OCI-LY3 (cell line): ENCODE data around the gene FBXO11.

Source experiments
- CTCF ChIP-seq: fragments of 200-600, 300-600 bp; sonication (generic); IDR thresholded peaks from 2 replicates; pipeline ENCODE4 v1.5.1; 2014; ENCODE audit warnings: antibody characterized with exemption, low read length, low read depth
- EZH2phosphoT487 ChIP-seq: fragments of 200-600 bp; shearing (Covaris generic); IDR thresholded peaks from 2 replicates; pipeline ENCODE4 v1.6.1; 2018; ENCODE audit warnings: antibody characterized with exemption, mixed run types, low read depth

GRCh38 chr2:47782671-47783485 is 123.4 kb downstream of the FBXO11 start, which contains the start of gene MSH6:
- no peak for TF ChIP-seq CTCF
- no peak for TF ChIP-seq EZH2phosphoT487
